ENCODE measurements around the gene DAGLA. TPM values are rescaled to one million over a fixed set of nuclear protein-coding genes. Genes with fewer than 3 reads are reported as not detected.

The DAGLA gene
- total RNA-seq, 1 donor from 2014 or later: 8.7 TPM

DNA sequence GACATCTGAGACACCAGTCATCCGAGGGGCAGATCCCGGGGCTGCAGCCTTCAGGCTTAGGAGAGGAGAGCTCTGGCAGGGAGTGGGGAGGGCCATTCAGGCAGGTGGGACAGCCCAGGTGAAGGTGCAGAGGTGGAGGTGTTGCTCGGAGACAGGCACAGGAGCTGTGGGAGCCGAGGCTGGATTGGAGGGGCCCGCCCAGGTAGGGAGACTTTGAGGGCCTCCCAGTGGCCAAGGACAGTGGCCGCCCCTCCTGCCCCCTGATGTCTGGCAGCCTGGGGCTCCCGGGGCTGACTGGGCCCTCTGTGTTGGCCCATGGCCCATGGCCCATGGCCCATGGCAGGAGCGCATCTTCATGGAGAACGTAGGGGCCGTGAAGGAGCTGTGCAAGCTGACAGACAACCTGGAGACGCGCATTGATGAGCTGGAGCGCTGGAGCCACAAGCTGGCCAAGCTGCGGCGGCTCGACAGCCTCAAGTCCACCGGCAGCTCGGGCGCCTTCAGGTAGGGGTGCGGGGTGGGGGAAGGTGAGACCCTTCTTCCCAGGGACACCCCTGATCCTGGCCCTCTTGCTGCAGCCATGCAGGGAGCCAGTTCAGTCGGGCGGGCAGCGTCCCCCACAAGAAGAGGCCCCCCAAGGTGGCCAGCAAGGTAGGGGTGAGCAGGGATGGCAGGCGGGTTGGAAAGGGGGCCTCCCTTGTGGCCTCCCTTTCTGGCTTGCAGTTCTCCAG lies 98.9 kb downstream of the DAGLA start:
- no peak for DNase-seq (ENCODE audit: low spot score, unreplicated experiment)
- H3K9me3 Mint-ChIP-seq (ENCODE audit: low read depth): no peaks in the 10 kb centered on the region
- H3K4me3 Mint-ChIP-seq (ENCODE audit: low read depth): no peak overlapping the region
- peaks cover 3% of the 10 kb centered on the region for H3K4me1 Mint-ChIP-seq (ENCODE audit: low read depth)
- TF ChIP-seq, protein P1, sequence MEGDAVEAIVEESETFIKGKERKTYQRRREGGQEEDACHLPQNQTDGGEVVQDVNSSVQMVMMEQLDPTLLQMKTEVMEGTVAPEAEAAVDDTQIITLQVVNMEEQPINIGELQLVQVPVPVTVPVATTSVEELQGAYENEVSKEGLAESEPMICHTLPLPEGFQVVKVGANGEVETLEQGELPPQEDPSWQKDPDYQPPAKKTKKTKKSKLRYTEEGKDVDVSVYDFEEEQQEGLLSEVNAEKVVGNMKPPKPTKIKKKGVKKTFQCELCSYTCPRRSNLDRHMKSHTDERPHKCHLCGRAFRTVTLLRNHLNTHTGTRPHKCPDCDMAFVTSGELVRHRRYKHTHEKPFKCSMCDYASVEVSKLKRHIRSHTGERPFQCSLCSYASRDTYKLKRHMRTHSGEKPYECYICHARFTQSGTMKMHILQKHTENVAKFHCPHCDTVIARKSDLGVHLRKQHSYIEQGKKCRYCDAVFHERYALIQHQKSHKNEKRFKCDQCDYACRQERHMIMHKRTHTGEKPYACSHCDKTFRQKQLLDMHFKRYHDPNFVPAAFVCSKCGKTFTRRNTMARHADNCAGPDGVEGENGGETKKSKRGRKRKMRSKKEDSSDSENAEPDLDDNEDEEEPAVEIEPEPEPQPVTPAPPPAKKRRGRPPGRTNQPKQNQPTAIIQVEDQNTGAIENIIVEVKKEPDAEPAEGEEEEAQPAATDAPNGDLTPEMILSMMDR (IDR thresholded peaks at IDR 0.05; ENCODE audit: unreplicated experiment): no peak
- H3K27me3 Mint-ChIP-seq: no peaks in the 10 kb centered on the region
- no peak overlapping the region for H3K27ac Mint-ChIP-seq
- peaks cover 14% of the 10 kb centered on the region for H3K36me3 Mint-ChIP-seq (ENCODE audit: insufficient read depth)

DNA sequence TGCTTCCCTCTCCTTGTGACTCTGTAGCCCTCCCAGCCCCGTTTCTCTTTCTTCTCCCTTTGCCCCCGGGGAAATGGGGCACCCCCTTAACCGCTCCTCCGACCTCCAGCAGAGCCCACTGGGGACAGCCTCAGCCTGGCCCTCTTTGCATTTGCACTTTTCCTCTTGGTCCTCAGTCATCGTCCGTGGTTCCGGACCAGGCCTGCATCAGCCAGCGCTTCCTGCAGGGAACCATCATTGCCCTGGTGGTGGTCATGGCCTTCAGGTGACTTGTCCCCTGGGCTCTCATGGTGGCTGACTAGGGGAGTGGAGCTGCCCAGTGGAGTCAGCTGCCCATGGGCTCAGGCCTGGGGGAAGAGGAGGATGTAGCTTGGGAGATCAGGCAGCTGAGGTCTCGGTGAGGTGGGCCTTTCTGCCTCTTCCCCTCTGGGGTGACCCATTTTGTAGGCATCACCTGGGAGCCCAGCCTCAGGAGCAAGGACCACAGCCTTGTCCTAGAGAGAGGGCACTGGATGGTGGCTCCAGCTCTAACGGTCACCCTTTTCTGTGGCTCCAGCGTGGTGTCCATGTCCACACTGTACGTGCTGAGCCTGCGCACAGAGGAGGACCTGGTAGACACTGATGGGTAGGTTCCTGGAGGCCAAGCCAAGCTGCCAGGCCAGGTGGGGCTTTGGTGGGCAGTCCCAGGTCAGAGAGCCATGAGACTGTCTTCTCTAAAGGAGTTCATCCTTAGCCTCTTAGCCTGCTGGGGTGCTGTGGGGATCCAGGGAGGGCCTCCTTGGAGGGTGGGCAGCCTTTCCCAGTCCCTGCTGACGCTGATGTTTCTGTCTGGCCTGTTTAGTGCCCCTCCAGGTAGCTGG lies 99.7 kb downstream of the DAGLA start:
- Mint-ChIP-seq H3K27ac (no peak overlapping the region), H3K27me3 (no peaks in the 10 kb centered on the region), H3K36me3 (ENCODE audit: insufficient read depth) (peaks cover 16% of the 10 kb centered on the region), H3K9me3 (ENCODE audit: low read depth) (no peaks in the 10 kb centered on the region), H3K4me1 (ENCODE audit: low read depth) (peaks cover 11% of the 10 kb centered on the region), H3K4me3 (ENCODE audit: low read depth) (no peak overlapping the region)
- TF ChIP-seq, protein P1 (IDR thresholded peaks at IDR 0.05; ENCODE audit: unreplicated experiment): no peak
- DNase-seq (ENCODE audit: low spot score, unreplicated experiment): no peak

DNA sequence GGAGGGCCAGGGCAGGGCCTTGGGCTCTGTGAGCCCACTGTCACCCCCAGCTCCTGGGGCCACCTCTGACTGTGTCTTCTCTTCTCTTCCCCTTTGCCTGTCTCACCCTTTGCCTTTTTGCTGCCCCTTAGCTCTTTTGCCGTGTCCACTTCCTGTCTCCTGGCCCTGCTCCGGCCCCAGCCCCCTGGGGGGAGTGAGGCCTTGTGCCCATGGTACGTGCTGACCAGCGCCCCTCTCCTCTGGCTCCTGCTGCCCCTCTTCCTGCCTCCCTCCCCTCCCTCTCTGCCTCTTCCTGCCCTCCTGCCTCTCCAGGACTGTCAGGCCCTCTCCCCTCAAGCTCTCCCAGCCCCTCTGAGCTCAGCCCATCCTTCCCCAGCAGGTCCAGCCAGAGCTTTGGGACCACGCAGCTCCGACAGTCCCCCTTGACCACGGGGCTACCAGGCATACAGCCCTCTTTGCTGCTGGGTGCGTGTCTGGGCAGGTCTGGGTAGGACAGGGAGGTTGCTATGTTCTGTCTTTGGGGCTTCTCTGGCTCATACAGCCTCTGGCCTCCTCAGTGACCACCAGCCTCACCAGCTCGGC lies 100.5 kb downstream of the DAGLA start:
- no peaks in the 10 kb centered on the region for H3K9me3 Mint-ChIP-seq (ENCODE audit: low read depth)
- TF ChIP-seq, protein P1 (IDR thresholded peaks at IDR 0.05; ENCODE audit: unreplicated experiment): no peak
- peaks cover 17% of the 10 kb centered on the region for H3K36me3 Mint-ChIP-seq (ENCODE audit: insufficient read depth)
- no peak overlapping the region for H3K27ac Mint-ChIP-seq
- peaks cover 14% of the 10 kb centered on the region for H3K4me1 Mint-ChIP-seq (ENCODE audit: low read depth)
- no peak overlapping the region for H3K4me3 Mint-ChIP-seq (ENCODE audit: low read depth)
- no peak for DNase-seq (ENCODE audit: low spot score, unreplicated experiment)
- no peaks in the 10 kb centered on the region for H3K27me3 Mint-ChIP-seq

DNA sequence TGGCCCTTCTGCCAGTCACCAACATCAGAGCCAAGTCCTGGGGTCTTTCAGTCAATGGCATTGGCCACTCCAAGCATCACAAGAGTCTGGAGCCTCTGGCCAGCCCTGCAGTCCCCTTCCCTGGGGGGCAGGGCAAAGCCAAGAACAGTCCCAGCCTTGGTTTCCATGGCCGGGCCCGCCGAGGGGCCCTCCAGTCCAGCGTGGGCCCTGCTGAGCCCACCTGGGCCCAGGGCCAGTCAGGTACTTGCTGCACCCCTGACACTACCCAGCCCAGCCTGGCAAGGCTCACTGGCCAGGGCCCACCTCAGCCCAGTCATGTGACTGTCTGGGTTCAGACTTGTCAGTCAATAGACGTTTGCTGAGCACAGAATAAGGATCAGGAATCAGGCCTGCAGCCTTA lies 101.4 kb downstream of the DAGLA start:
- H3K27ac Mint-ChIP-seq: no peak overlapping the region
- peaks cover 14% of the 10 kb centered on the region for H3K4me1 Mint-ChIP-seq (ENCODE audit: low read depth)
- TF ChIP-seq, protein P1 (IDR thresholded peaks at IDR 0.05; ENCODE audit: unreplicated experiment): no peak
- no peaks in the 10 kb centered on the region for H3K27me3 Mint-ChIP-seq
- DNase-seq (ENCODE audit: low spot score, unreplicated experiment): no peak
- H3K9me3 Mint-ChIP-seq (ENCODE audit: low read depth): no peaks in the 10 kb centered on the region
- H3K36me3 Mint-ChIP-seq (ENCODE audit: insufficient read depth): peaks cover 16% of the 10 kb centered on the region
- H3K4me3 Mint-ChIP-seq (ENCODE audit: low read depth): no peak overlapping the region

DNA sequence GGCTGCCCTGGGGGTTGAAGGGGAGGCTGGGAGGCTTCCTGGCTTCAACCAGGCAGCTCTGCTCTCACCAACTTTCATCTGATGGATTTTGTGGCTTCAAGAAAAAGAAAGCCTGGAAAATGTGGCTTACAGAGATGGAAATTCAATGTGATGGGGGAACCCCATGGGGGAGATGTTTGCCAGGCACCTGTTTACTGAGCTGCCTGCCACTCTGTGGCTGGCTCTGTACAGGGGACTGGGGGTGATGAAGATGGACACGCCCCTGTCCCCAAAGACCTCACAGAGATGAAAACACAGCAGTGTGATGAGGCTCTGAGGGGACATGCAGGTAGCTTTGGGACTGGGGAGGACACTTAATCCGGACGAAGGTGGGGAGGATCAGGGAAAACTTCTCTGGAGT lies 102.1 kb downstream of the DAGLA start:
- no peak for DNase-seq (ENCODE audit: low spot score, unreplicated experiment)
- Mint-ChIP-seq H3K4me1 (ENCODE audit: low read depth) (peaks cover 14% of the 10 kb centered on the region), H3K9me3 (ENCODE audit: low read depth) (no peaks in the 10 kb centered on the region), H3K36me3 (ENCODE audit: insufficient read depth) (peaks cover 15% of the 10 kb centered on the region), H3K4me3 (ENCODE audit: low read depth) (no peak overlapping the region), H3K27me3 (no peaks in the 10 kb centered on the region), H3K27ac (no peak overlapping the region)
- TF ChIP-seq, protein P1 (IDR thresholded peaks at IDR 0.05; ENCODE audit: unreplicated experiment): no peak
